Stimulated activated CD8-positive, alpha-beta memory T cell treated with anti-CD3 and anti-CD28 coated beads, Interleukin-4, amount 100 ng/mL, for 24 hours (primary cell): ENCODE results near the gene JTB.

Experiments
- DNase-seq: peaks from one replicate; pipeline ENCODE4 v3.0.0-alpha.2; 2020; ENCODE audit warnings: low read depth

The JTB gene

GRCh38 chr1:153932156-153933131 lies 45.0 kb downstream of the JTB start:
- DNase-seq, result no peak

- DNase-seq, result no peak
Measured at GRCh38 chr1:153929981-153930948, 47.2 kb downstream of the JTB start.

GRCh38 chr1:153929426-153929825 lies 48.0 kb downstream of the JTB start:
- DNase-seq, result no peak

GRCh38 chr1:153928791-153929341 lies 48.6 kb downstream of the JTB start:
- no peak for DNase-seq

GRCh38 chr1:153928245-153928644 lies 49.2 kb downstream of the JTB start:
- DNase-seq, result no peak

GRCh38 chr1:153926405-153926804 lies 51.1 kb downstream of the JTB start:
- DNase-seq, result no peak
